Neural cell (in vitro differentiated cells): ENCODE measurements around the gene ADAMTS17. TPM values are rescaled to one million over a fixed set of nuclear protein-coding genes. Genes with fewer than 3 reads are reported as not detected.

Experiments
- H2AFZ ChIP-seq: fragments of 200-600, 300-800 bp; sonication (generic), shearing (Covaris generic); 2 replicates; pipeline ENCODE4 v1.6.0; 2014; ENCODE audit warnings: low read depth, mild to moderate bottlenecking, antibody characterized with exemption, low read length, moderate library complexity
- H3F3A ChIP-seq: fragments of 200-600 bp; shearing (Covaris generic); 2 replicates; pipeline ENCODE4 v1.6.1; 2016; ENCODE audit warnings: mild to moderate bottlenecking, moderate library complexity, mixed read lengths, antibody characterized with exemption, low read length; ENCODE audit not compliant: insufficient read depth, poor library complexity, severe bottlenecking
- H3K27ac ChIP-seq: fragments of 200-600, 300-800 bp; sonication (generic), shearing (Covaris generic); 2 replicates; pipeline ENCODE4 v1.5.1; 2014; ENCODE audit warnings: mild to moderate bottlenecking, low read length, moderate library complexity
- H3K27me3 ChIP-seq: fragments of 300-800, 200-600 bp; sonication (generic), shearing (Covaris generic); 2 replicates; pipeline ENCODE4 v1.6.0; 2014; ENCODE audit warnings: mild to moderate bottlenecking, low read depth, low read length, moderate library complexity; ENCODE audit not compliant: insufficient read depth
- H3K36me3 ChIP-seq: fragments of 300-800, 200-600 bp; sonication (generic), shearing (Covaris generic); 2 replicates; pipeline ENCODE4 v1.5.1; 2014; ENCODE audit warnings: mild to moderate bottlenecking, antibody characterized with exemption, low read length, moderate library complexity; ENCODE audit not compliant: insufficient read depth
- H3K4me2 ChIP-seq: fragments of 300-800, 200-600 bp; sonication (generic), shearing (Covaris generic); 2 replicates; pipeline ENCODE4 v1.6.0; 2014; ENCODE audit warnings: mild to moderate bottlenecking, low read length
- H3K4me3 ChIP-seq: fragments of 300-800, 200-600 bp; sonication (generic), shearing (Covaris generic); 2 replicates; pipeline ENCODE4 v1.5.1; 2014; ENCODE audit warnings: mild to moderate bottlenecking, low read length, moderate library complexity
- H3K79me2 ChIP-seq: fragments of 200-600 bp; shearing (Covaris generic); replicated peaks from 2 replicates; pipeline ENCODE4 v1.6.0; 2014; ENCODE audit warnings: mild to moderate bottlenecking, low read length, moderate library complexity; ENCODE audit not compliant: insufficient read depth
- H3K9ac ChIP-seq: fragments of 300-800, 200-600 bp; sonication (generic), shearing (Covaris generic); 2 replicates; pipeline ENCODE4 v1.6.1; 2016; ENCODE audit warnings: mild to moderate bottlenecking, low read length, mixed read lengths
- H3K9me2 ChIP-seq: fragments of 200-600 bp; shearing (Covaris generic); 2 replicates; pipeline ENCODE4 v1.6.1; 2016; ENCODE audit warnings: mild to moderate bottlenecking, low read length, mixed read lengths; ENCODE audit not compliant: insufficient read depth
- H3K9me3 ChIP-seq: fragments of 200-600, 300-800 bp; sonication (generic), shearing (Covaris generic); 2 replicates; pipeline ENCODE4 v1.6.1; 2016; ENCODE audit warnings: mild to moderate bottlenecking, mixed run types, low read length, moderate library complexity, mixed read lengths
- H4K20me1 ChIP-seq: fragments of 200-600 bp; shearing (Covaris generic); 2 replicates; pipeline ENCODE4 v1.6.1; 2016; ENCODE audit warnings: mild to moderate bottlenecking, mixed run types; ENCODE audit not compliant: insufficient read depth
- CTCF ChIP-seq: fragments of 450-650 bp; IDR thresholded peaks from 2 replicates; pipeline ENCODE4 v1.5.1; 2014; ENCODE audit warnings: antibody characterized with exemption, mild to moderate bottlenecking, moderate library complexity; ENCODE audit not compliant: poor library complexity, severe bottlenecking
- EP300 ChIP-seq: fragments of 450-650 bp; conservative IDR thresholded peaks from 2 replicates; pipeline ENCODE4 v1.6.1; 2014; ENCODE audit warnings: antibody characterized with exemption, mild to moderate bottlenecking, moderate library complexity; ENCODE audit not compliant: poor library complexity, severe bottlenecking
- EZH2 ChIP-seq: fragments of 200-600, 300-800 bp; shearing (Covaris generic), sonication (generic); IDR thresholded peaks from 2 replicates; pipeline ENCODE4 v1.6.1; 2014; ENCODE audit warnings: antibody characterized with exemption, low read length, borderline replicate concordance, mild to moderate bottlenecking; ENCODE audit not compliant: insufficient read depth, poor library complexity, severe bottlenecking
- MXI1 ChIP-seq: fragments of 450-650 bp; conservative IDR thresholded peaks from 2 replicates; pipeline ENCODE4 v1.6.1; 2014; ENCODE audit warnings: antibody characterized with exemption, mild to moderate bottlenecking; ENCODE audit not compliant: poor library complexity, severe bottlenecking
- POLR2AphosphoS5 ChIP-seq: IDR thresholded peaks from 2 replicates; pipeline ENCODE4 v1.6.1; 2012
- RAD21 ChIP-seq: fragments of 450-650 bp; conservative IDR thresholded peaks from 2 replicates; pipeline ENCODE4 v1.6.1; 2014; ENCODE audit warnings: antibody characterized with exemption, mild to moderate bottlenecking, moderate library complexity
- SMC3 ChIP-seq: fragments of 450-650 bp; conservative IDR thresholded peaks from 2 replicates; pipeline ENCODE4 v1.6.1; 2014; ENCODE audit warnings: antibody characterized with exemption, mild to moderate bottlenecking, moderate library complexity; ENCODE audit not compliant: poor library complexity
- TAF1 ChIP-seq: IDR thresholded peaks from 2 replicates; pipeline ENCODE4 v1.6.1; 2012; ENCODE audit warnings: low read depth
- polyA plus RNA-seq: library from polyadenylated mRNA; depleted of rRNA; stranded (reverse); fragments of >200 nt; gene quantifications from 2 replicates; pipeline ENCODE4 v1.2.3, GENCODE V29; 2014
- TF ChIP-seq, protein P1 (sequence below): IDR thresholded peaks from 2 replicates; pipeline ENCODE4 v1.6.1; 2012; ENCODE audit warnings: borderline replicate concordance

ADAMTS17 gene
- polyA plus RNA-seq, 1 donor from 2014 or later: 0.04 TPM

- H3K9ac ChIP-seq: no peak overlapping the region
- TF ChIP-seq TAF1: no peak
- H3K27me3 ChIP-seq: no peaks in the 10 kb centered on the region
- no peaks in the 10 kb centered on the region for H3F3A ChIP-seq
- H3K9me2 ChIP-seq: no peaks in the 10 kb centered on the region
- H3K27ac ChIP-seq: no peak overlapping the region
- H3K4me2 ChIP-seq: no peak overlapping the region
- H3K9me3 ChIP-seq: no peaks in the 10 kb centered on the region
- H3K4me3 ChIP-seq: no peak overlapping the region
- H3K36me3 ChIP-seq: no peaks in the 10 kb centered on the region
- no peaks in the 10 kb centered on the region for H3K79me2 ChIP-seq
- no peaks in the 10 kb centered on the region for H4K20me1 ChIP-seq
- H2AFZ ChIP-seq: no peak overlapping the region
Observed at GRCh38 chr15:100017140-100017539, 324.6 kb downstream of the ADAMTS17 start.

DNA sequence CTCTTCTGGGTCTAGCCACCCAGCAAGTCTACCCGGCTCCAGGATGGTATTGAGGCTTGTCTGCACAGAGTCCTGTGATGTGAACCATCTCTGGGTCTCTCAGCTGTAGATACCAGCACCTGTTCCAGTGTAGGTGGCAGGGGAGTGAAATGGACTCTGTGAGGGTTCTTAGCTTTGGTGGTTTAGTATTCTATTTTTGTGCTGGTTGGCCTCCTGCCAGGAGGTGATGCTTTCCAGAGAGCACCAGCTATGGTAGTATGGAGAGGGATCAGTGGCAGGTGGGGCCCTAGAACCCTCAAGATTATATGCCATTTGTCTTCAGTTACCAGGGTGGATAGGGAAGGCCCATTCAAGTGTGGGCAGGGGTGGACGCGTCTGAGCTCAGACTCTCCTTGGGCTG lies 325.1 kb downstream of the ADAMTS17 start:
- Histone ChIP-seq H3F3A (no peaks in the 10 kb centered on the region), H3K36me3 (no peaks in the 10 kb centered on the region)

More for the DNA sequence above, 325.1 kb downstream of the ADAMTS17 start:
- Histone ChIP-seq H3K9ac (no peak overlapping the region), H3K9me3 (no peaks in the 10 kb centered on the region), H4K20me1 (no peaks in the 10 kb centered on the region), H3K9me2 (no peaks in the 10 kb centered on the region), H3K27me3 (no peaks in the 10 kb centered on the region), H3K79me2 (no peaks in the 10 kb centered on the region), H3K4me3 (no peak overlapping the region), H3K27ac (no peak overlapping the region), H2AFZ (no peak overlapping the region), H3K4me2 (no peak overlapping the region)
- TF ChIP-seq TAF1: no peak
- TF ChIP-seq EZH2: no peak
- TF ChIP-seq CTCF: no peak
- no peak for TF ChIP-seq MXI1
- TF ChIP-seq EP300: no peak
- no peak for TF ChIP-seq RAD21
- no peak for TF ChIP-seq POLR2AphosphoS5
- TF ChIP-seq, protein P1, sequence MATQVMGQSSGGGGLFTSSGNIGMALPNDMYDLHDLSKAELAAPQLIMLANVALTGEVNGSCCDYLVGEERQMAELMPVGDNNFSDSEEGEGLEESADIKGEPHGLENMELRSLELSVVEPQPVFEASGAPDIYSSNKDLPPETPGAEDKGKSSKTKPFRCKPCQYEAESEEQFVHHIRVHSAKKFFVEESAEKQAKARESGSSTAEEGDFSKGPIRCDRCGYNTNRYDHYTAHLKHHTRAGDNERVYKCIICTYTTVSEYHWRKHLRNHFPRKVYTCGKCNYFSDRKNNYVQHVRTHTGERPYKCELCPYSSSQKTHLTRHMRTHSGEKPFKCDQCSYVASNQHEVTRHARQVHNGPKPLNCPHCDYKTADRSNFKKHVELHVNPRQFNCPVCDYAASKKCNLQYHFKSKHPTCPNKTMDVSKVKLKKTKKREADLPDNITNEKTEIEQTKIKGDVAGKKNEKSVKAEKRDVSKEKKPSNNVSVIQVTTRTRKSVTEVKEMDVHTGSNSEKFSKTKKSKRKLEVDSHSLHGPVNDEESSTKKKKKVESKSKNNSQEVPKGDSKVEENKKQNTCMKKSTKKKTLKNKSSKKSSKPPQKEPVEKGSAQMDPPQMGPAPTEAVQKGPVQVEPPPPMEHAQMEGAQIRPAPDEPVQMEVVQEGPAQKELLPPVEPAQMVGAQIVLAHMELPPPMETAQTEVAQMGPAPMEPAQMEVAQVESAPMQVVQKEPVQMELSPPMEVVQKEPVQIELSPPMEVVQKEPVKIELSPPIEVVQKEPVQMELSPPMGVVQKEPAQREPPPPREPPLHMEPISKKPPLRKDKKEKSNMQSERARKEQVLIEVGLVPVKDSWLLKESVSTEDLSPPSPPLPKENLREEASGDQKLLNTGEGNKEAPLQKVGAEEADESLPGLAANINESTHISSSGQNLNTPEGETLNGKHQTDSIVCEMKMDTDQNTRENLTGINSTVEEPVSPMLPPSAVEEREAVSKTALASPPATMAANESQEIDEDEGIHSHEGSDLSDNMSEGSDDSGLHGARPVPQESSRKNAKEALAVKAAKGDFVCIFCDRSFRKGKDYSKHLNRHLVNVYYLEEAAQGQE: no peak
- no peak for TF ChIP-seq SMC3
